Thymus (tissue), 14 donors: ENCODE results near the gene MAP2K5. TPM values are rescaled to one million over a fixed set of nuclear protein-coding genes. Genes with fewer than 3 reads are reported as not detected.
A peak's percentile ranks its signal among the peaks of the same experiment; 100 is the strongest.

Experiments used
- DNase-seq, 9 donors: peaks; one replicate each; pipeline ENCODE4 v3.0.0-alpha.2; 2013; ENCODE audit warnings: low spot score in 9 of 9, low read depth in 6 of 9, missing footprints in 1 of 9
- H3K27ac ChIP-seq, 2 donors: one replicate each; pipeline ENCODE4 v1.5.1; 2013; ENCODE audit warnings: control low read depth in 1 of 2, low read depth in 1 of 2, low read length in 1 of 2, mild to moderate bottlenecking in 1 of 2, moderate library complexity in 1 of 2
- H3K27me3 ChIP-seq, 2 donors: one replicate each; pipeline ENCODE4 v1.5.1; 2013; ENCODE audit warnings: low read length in 1 of 2; ENCODE audit not compliant: control insufficient read depth in 2 of 2, insufficient read depth in 1 of 2
- H3K36me3 ChIP-seq, 2 donors: one replicate each; pipeline ENCODE4 v1.5.1; 2013; ENCODE audit warnings: low read length in 1 of 2, mild to moderate bottlenecking in 1 of 2, moderate library complexity in 1 of 2; ENCODE audit not compliant: control insufficient read depth in 2 of 2, insufficient read depth in 2 of 2
- H3K4me1 ChIP-seq, 2 donors: one replicate each; pipeline ENCODE4 v1.5.1; 2013; ENCODE audit warnings: low read length in 2 of 2; ENCODE audit not compliant: control insufficient read depth in 2 of 2, insufficient read depth in 2 of 2
- H3K4me3 ChIP-seq, 2 donors: one replicate each; pipeline ENCODE4 v1.5.1; 2013; ENCODE audit warnings: low read length in 2 of 2, control low read depth in 1 of 2, mild to moderate bottlenecking in 1 of 2
- H3K9me3 ChIP-seq, 2 donors: one replicate each; pipeline ENCODE4 v1.5.1; 2013; ENCODE audit warnings: low read length in 1 of 2, mild to moderate bottlenecking in 1 of 2; ENCODE audit not compliant: control insufficient read depth in 2 of 2, insufficient read depth in 1 of 2
- WGBS: extraction: QIAGEN DNeasy Blood & Tissue Kit; methylation state at CpG from one replicate; pipeline ENCODE4 v1.1.7; 2013; 5-methylcytosine and 5-hydroxymethylcytosine counted together
- long read RNA-seq, 10 donors: transcript quantifications; one replicate each; lab custom pipeline, GENCODE V29; 2026
- polyA plus RNA-seq: library from polyadenylated mRNA; stranded (reverse); fragments of 200-250 nt; gene quantifications from one replicate; pipeline ENCODE4 v1.2.3, GENCODE V29; 2013
- total RNA-seq: library from RNA; stranded (reverse); fragments of 120-200 nt; gene quantifications from one replicate; pipeline ENCODE4 v1.2.4, GENCODE V29; 2013
- donor health status: healthy.

Gene MAP2K5
- total RNA-seq (9.4 TPM), polyA plus RNA-seq (16.3 TPM)
- long read RNA-seq, donor 1: 0 reads
- long read RNA-seq, donor 2: 0 reads
- long read RNA-seq, donor 3, transcript MAP2K5-201 (22 exons, 2,347 nt): major isoform, 7 of 8 reads
- long read RNA-seq, donor 3, partial matches to known transcripts: 0 of 8 reads
- long read RNA-seq, donor 3, other reads (novel, unspliced or antisense): 0 of 8 reads
- long read RNA-seq, donor 4, partial matches to known transcripts: 0 of 2 reads
- long read RNA-seq, donor 4, other reads (novel, unspliced or antisense): 0 of 2 reads
- long read RNA-seq, donor 5, partial matches to known transcripts: 0 of 3 reads
- long read RNA-seq, donor 5, other reads (novel, unspliced or antisense): 0 of 3 reads
- long read RNA-seq, donor 6: 0 reads
- long read RNA-seq, donor 7, partial matches to known transcripts: 0 of 5 reads
- long read RNA-seq, donor 7, other reads (novel, unspliced or antisense): 0 of 5 reads
- long read RNA-seq, donor 8: 0 reads
- long read RNA-seq, donor 9, partial matches to known transcripts: 0 of 3 reads
- long read RNA-seq, donor 9, other reads (novel, unspliced or antisense): 0 of 3 reads
- long read RNA-seq, donor 10, partial matches to known transcripts: 0 of 1 reads
- long read RNA-seq, donor 10, other reads (novel, unspliced or antisense): 0 of 1 reads

- Histone ChIP-seq H3K4me1 (peaks cover 34 to 35% of the 10 kb centered on the region in 2 donors), H3K4me3 (peak within 1 kb of the TSS; percentile 81 to 92), H3K27ac (peak within 1 kb of the TSS; percentile 88 to 96), H3K9me3 (no peaks in the 10 kb centered on the region), H3K36me3 (peaks cover 0 to 14% of the 10 kb centered on the region in 2 donors), H3K27me3 (no peaks in the 10 kb centered on the region)
- peak in 8 of 9 donors; percentile 41 to 91 (median 74) for DNase-seq
- under 1% methylated on average over 91 of the region's 91 CpGs for WGBS
Observed at GRCh38 chr15:67542420-67543347, at the start of gene MAP2K5. Gene MAP2K5 (plus strand): TSS chr15:67542703. CDS start chr15:67543336, 633 bp downstream.

- no peaks in the 10 kb centered on the region for H3K4me1 ChIP-seq
- no peaks in the 10 kb centered on the region for H3K36me3 ChIP-seq
- no peaks in the 10 kb centered on the region for H3K9me3 ChIP-seq
- DNase-seq: no peak
- WGBS: 96% methylated on average over 1 of the region's 1 CpG
- no peaks in the 10 kb centered on the region for H3K27me3 ChIP-seq
- no peak overlapping the region for H3K4me3 ChIP-seq
- H3K27ac ChIP-seq: no peak overlapping the region
Observed at GRCh38 chr15:67495585-67495984, 46.9 kb upstream of the MAP2K5 start.

DNA sequence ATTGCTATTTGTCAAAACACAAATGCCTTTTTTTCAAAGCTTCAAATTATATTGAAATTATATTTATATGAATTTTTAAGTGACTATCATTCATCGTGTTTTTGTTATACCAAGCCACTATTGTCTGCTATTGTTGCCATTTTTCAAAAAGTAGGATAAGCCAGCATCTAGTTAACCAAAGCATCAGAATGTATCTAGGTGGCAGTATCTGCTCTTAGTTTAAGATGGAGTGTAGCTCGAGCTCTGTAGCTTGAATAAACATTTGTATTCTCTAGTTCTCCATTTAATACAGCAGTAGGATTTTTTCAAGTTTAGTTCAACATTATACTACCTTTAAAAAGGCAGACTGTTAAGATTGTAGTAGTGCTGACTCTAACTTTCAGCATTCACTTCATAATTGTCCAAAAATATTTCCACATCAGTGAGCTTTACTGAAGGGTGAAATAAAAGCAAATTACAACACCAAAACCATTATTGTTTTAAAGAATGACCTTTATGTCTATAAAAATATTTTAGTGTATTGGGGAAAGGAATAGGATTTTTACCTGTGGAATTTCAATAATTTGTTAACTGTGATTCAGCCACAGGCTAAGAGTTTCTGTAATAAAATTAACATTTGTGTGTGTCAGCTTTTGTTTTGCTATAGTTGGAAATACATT lies 41.2 kb upstream of the MAP2K5 start:
- DNase-seq: peak in 2 of 9 donors; percentile 22 to 54
- Histone ChIP-seq H3K27me3 (no peaks in the 10 kb centered on the region), H3K4me1 (no peaks in the 10 kb centered on the region), H3K36me3 (no peaks in the 10 kb centered on the region), H3K27ac (no peak overlapping the region), H3K9me3 (no peaks in the 10 kb centered on the region), H3K4me3 (no peak overlapping the region)
- 49% methylated on average over 2 of the region's 2 CpGs for WGBS

DNA sequence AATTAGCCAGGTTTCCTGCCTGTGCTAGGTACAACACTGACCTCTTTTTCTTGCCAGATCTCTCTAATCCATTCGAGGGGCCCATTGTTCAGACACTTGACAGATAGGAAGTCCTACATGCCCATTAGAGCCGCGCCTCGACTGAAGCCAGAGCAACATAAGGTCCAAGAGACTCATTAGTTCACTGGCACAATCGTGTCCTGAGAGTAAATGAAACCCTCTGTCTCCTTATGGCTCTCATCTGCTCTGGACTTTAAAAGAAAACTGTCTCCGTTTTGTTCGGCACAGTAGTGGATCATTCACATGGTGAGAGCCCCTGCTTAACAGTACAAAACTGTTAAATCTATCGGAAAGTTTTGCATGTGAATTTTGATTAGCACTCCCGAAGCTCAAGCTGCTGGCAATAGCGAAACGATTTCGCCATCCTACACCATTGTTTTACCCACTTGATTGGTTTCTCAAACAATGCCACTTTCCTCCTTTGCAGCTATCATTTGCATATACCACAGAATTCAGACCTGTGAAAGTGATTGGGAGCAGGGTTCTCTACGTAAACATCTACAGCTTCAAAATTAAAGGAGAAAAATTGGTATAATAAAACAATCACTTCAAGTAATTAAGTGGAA lies 40.6 kb upstream of the MAP2K5 start:
- no peak for DNase-seq
- H3K36me3 ChIP-seq: no peaks in the 10 kb centered on the region
- no peak overlapping the region for H3K4me3 ChIP-seq
- no peaks in the 10 kb centered on the region for H3K4me1 ChIP-seq
- 88% methylated on average over 13 of the region's 13 CpGs for WGBS
- no peak overlapping the region for H3K27ac ChIP-seq
- no peaks in the 10 kb centered on the region for H3K9me3 ChIP-seq
- no peaks in the 10 kb centered on the region for H3K27me3 ChIP-seq

DNA sequence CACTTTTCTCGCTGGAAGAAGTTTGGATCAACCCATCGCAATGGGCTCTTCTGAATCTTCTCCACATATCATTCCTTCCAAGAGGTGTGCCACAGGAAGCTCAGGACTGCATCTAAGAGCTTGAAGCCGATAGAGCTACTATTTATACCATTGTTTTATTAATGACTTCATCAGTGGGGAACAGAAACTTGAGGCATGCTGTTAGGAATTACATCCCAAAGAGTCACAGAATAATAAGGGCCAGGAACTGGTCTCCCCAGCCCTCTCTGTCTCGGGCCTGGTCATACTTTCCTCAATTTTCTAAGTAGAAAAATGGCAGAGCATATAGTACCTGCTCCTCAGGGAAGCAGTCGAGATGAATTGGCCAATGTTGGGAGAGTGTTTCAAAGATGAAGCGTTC lies 38.4 kb upstream of the MAP2K5 start:
- Histone ChIP-seq H3K4me3 (no peak overlapping the region), H3K9me3 (no peaks in the 10 kb centered on the region), H3K36me3 (no peaks in the 10 kb centered on the region), H3K4me1 (no peaks in the 10 kb centered on the region), H3K27me3 (no peaks in the 10 kb centered on the region), H3K27ac (no peak overlapping the region)
- DNase-seq: no peak
- WGBS: 97% methylated on average over 6 of the region's 6 CpGs

DNA sequence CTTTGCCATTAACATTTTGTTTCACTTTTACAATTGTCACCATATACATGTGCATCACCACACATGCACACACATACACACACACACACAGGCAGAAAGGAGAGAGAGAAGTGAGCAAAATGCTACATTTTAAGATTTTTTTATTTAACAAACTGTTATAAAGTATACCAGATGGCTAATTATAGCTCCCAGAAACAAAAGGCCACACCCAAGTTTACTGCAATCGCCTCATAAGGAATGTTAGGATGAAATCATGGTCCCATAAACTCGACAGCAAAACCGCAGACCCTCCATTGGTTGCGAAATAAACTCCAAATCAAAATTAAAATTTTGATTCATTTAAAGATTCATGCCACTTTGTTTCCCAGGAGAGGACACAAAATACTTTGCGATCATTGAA lies 37.7 kb upstream of the MAP2K5 start:
- no peaks in the 10 kb centered on the region for H3K9me3 ChIP-seq
- H3K27ac ChIP-seq: no peak overlapping the region
- H3K36me3 ChIP-seq: no peaks in the 10 kb centered on the region
- H3K27me3 ChIP-seq: no peaks in the 10 kb centered on the region
- DNase-seq: no peak
- WGBS: 97% methylated on average over 5 of the region's 5 CpGs
- H3K4me3 ChIP-seq: no peak overlapping the region
- H3K4me1 ChIP-seq: no peaks in the 10 kb centered on the region

DNA sequence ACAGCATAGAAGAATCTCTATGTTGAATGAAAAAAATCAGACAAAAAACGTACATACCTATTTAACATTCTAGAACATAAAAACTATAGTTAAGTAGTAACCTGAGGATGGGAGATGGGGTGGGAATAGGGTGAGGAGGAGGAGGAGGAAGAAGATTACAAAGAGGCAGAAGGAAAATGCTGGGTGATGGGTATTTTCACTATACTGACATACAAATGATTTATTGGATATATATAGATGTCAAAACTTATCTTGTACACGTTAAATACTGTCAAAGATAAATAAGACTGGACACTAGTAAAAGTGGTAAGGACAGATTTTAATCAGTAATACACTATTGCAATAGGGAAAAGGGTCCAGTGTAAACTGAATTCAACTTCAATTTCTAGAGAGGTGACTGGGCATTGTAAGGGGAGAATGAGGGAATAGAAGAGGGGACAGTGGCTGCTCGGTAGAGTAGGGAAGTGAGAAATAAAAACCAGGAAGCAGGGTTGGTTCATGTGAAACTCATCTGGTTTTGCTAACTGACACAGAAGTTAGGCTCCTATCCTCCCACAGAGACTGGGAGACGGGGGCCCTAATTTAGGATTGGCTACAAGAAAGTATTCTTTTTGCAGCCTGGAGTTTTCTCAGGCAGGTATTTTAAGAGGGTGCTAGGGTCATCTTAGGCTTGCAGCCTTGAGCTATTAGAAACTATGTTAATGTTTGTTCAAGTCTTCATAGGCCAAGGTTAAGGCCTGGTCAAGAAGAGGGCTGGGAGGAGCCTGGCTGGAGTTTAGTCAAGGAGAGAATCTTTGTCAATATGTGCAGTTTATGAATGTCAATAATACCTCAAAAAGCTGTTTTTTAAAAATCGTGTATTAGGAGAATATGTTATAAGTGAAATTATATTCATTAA lies 36.6 kb upstream of the MAP2K5 start:
- no peak for DNase-seq
- Histone ChIP-seq H3K36me3 (no peaks in the 10 kb centered on the region), H3K4me1 (no peaks in the 10 kb centered on the region), H3K27ac (no peak overlapping the region), H3K27me3 (no peaks in the 10 kb centered on the region), H3K9me3 (no peaks in the 10 kb centered on the region), H3K4me3 (no peak overlapping the region)
- WGBS: 94% methylated on average over 5 of the region's 5 CpGs
